ES-I3 (cell line): ENCODE results near the gene NDUFS6.
"Not testable (repeated sequence)": the region's sequence is repeated elsewhere in the genome, so short reads cannot be mapped to it uniquely, and the experiment has no call there.

Experiments
- H3K36me3 ChIP-seq: 2 replicates; pipeline ENCODE4 v1.6.1; 2013; ENCODE audit warnings: mild to moderate bottlenecking, low read length, control low read depth, moderate library complexity; ENCODE audit not compliant: insufficient read depth
- H3K4me1 ChIP-seq: 2 replicates; pipeline ENCODE4 v1.6.1; 2013; ENCODE audit warnings: mild to moderate bottlenecking, control low read depth, low read length; ENCODE audit not compliant: insufficient read depth
- H3K9ac ChIP-seq: 2 replicates; pipeline ENCODE4 v1.6.1; 2013; ENCODE audit warnings: low read depth, mild to moderate bottlenecking, low read length, moderate library complexity
- H3K9me3 ChIP-seq: 2 replicates; pipeline ENCODE4 v1.6.1; 2013; ENCODE audit warnings: mild to moderate bottlenecking, low read length, moderate library complexity; ENCODE audit not compliant: control insufficient read depth, insufficient read depth

Gene NDUFS6

GRCh38 chr5:1842004-1842819, 41.0 kb downstream of the NDUFS6 start:
- H3K4me1 ChIP-seq: peaks cover 7% of the 10 kb centered on the region; the same call in 1 of the 2 replicates
- no peaks in the 10 kb centered on the region for H3K9me3 ChIP-seq
- no peak overlapping the region for H3K9ac ChIP-seq
- H3K36me3 ChIP-seq: no peaks in the 10 kb centered on the region

- not testable (repeated sequence) for H3K9ac ChIP-seq, H3K4me1 ChIP-seq, H3K9me3 ChIP-seq, H3K36me3 ChIP-seq
Observed at GRCh38 chr5:1843761-1844160, 42.6 kb downstream of the NDUFS6 start.

- peaks cover 7% of the 10 kb centered on the region; the same call in 1 of the 2 replicates for H3K4me1 ChIP-seq
- no peak overlapping the region for H3K9ac ChIP-seq
- no peaks in the 10 kb centered on the region for H3K9me3 ChIP-seq
- no peaks in the 10 kb centered on the region for H3K36me3 ChIP-seq
Observed at GRCh38 chr5:1844708-1845436, 43.7 kb downstream of the NDUFS6 start.

- Histone ChIP-seq H3K4me1 (peaks cover 7% of the 10 kb centered on the region; the same call in 1 of the 2 replicates), H3K36me3 (no peaks in the 10 kb centered on the region), H3K9me3 (no peaks in the 10 kb centered on the region), H3K9ac (no peak overlapping the region)
Observed at GRCh38 chr5:1845696-1846095, 44.5 kb downstream of the NDUFS6 start.

GRCh38 chr5:1846583-1846982, 45.4 kb downstream of the NDUFS6 start:
- no peaks in the 10 kb centered on the region for H3K9me3 ChIP-seq
- no peak overlapping the region for H3K9ac ChIP-seq
- H3K36me3 ChIP-seq: no peaks in the 10 kb centered on the region
- H3K4me1 ChIP-seq: peaks cover 2% of the 10 kb centered on the region; the same call in 1 of the 2 replicates

- Histone ChIP-seq H3K9ac (no peak overlapping the region), H3K9me3 (no peaks in the 10 kb centered on the region), H3K36me3 (no peaks in the 10 kb centered on the region), H3K4me1 (peaks cover 6% of the 10 kb centered on the region; the same call in 1 of the 2 replicates)
Observed at GRCh38 chr5:1847056-1847455, 45.8 kb downstream of the NDUFS6 start.

GRCh38 chr5:1847611-1848010, 46.4 kb downstream of the NDUFS6 start:
- H3K4me1 ChIP-seq: peaks cover 6% of the 10 kb centered on the region; the same call in 1 of the 2 replicates
- no peaks in the 10 kb centered on the region for H3K36me3 ChIP-seq
- H3K9me3 ChIP-seq: no peaks in the 10 kb centered on the region
- H3K9ac ChIP-seq: no peak overlapping the region

- Histone ChIP-seq H3K9me3 (no peaks in the 10 kb centered on the region), H3K36me3 (no peaks in the 10 kb centered on the region), H3K9ac (no peak overlapping the region), H3K4me1 (peaks cover 6% of the 10 kb centered on the region; the same call in 1 of the 2 replicates)
Observed at GRCh38 chr5:1850324-1851154, 49.3 kb downstream of the NDUFS6 start.

GRCh38 chr5:1851290-1851934, 50.2 kb downstream of the NDUFS6 start:
- Histone ChIP-seq H3K4me1 (peaks cover 6% of the 10 kb centered on the region; the same call in 1 of the 2 replicates), H3K9me3 (no peaks in the 10 kb centered on the region), H3K9ac (peak overlapping the region; percentile 37; the same call in 1 of the 2 replicates), H3K36me3 (no peaks in the 10 kb centered on the region)

GRCh38 chr5:1852324-1852947, 51.2 kb downstream of the NDUFS6 start:
- Histone ChIP-seq H3K4me1 (peaks cover 6% of the 10 kb centered on the region; the same call in 1 of the 2 replicates), H3K9me3 (no peaks in the 10 kb centered on the region), H3K9ac (no peak overlapping the region), H3K36me3 (no peaks in the 10 kb centered on the region)

- no peak overlapping the region for H3K9ac ChIP-seq
- H3K4me1 ChIP-seq: peaks cover 6% of the 10 kb centered on the region; the same call in 1 of the 2 replicates
- H3K9me3 ChIP-seq: no peaks in the 10 kb centered on the region
- no peaks in the 10 kb centered on the region for H3K36me3 ChIP-seq
Observed at GRCh38 chr5:1853531-1853930, 52.3 kb downstream of the NDUFS6 start.

- no peak overlapping the region for H3K9ac ChIP-seq
- no peaks in the 10 kb centered on the region for H3K9me3 ChIP-seq
- H3K36me3 ChIP-seq: no peaks in the 10 kb centered on the region
- peaks cover 6% of the 10 kb centered on the region; the same call in 1 of the 2 replicates for H3K4me1 ChIP-seq
Observed at GRCh38 chr5:1855075-1855474, 53.9 kb downstream of the NDUFS6 start.

- Histone ChIP-seq H3K36me3 (no peaks in the 10 kb centered on the region), H3K4me1 (peaks cover 6% of the 10 kb centered on the region; the same call in 1 of the 2 replicates), H3K9ac (no peak overlapping the region), H3K9me3 (no peaks in the 10 kb centered on the region)
Observed at GRCh38 chr5:1855596-1855995, 54.4 kb downstream of the NDUFS6 start.
